Neural progenitor cell (in vitro differentiated cells): Measurements from ENCODE around the gene ZRSR2. TPM values are rescaled to one million over a fixed set of nuclear protein-coding genes. Genes with fewer than 3 reads are reported as not detected.

Experiments
- DNase-seq: peaks from one replicate; pipeline ENCODE4 v3.0.0-alpha.2; 2016; ENCODE audit warnings: low spot score
- H2AFZ ChIP-seq: fragments of 200-600 bp; sonication (generic); replicated peaks from 2 replicates; pipeline ENCODE4 v1.6.1; 2016; ENCODE audit warnings: antibody characterized with exemption
- H3F3A ChIP-seq: fragments of 200-600 bp; sonication (generic); 2 replicates; pipeline ENCODE4 v1.6.1; 2016; ENCODE audit warnings: antibody characterized with exemption, low read depth
- H3K27ac ChIP-seq: fragments of 200-600 bp; sonication (generic); 2 replicates; pipeline ENCODE4 v1.5.1; 2016; ENCODE audit warnings: mild to moderate bottlenecking
- H3K27me3 ChIP-seq: fragments of 200-600 bp; sonication (generic); 2 replicates; pipeline ENCODE4 v1.6.1; 2016; ENCODE audit warnings: mild to moderate bottlenecking, moderate library complexity
- H3K36me3 ChIP-seq: fragments of 200-600 bp; sonication (generic); 2 replicates; pipeline ENCODE4 v1.5.1; 2016
- H3K4me1 ChIP-seq: fragments of 200-600 bp; sonication (generic); 2 replicates; pipeline ENCODE4 v1.6.1; 2016; ENCODE audit warnings: mixed run types
- H3K4me2 ChIP-seq: fragments of 200-600 bp; sonication (generic); 2 replicates; pipeline ENCODE4 v1.6.1; 2016
- H3K4me3 ChIP-seq: fragments of 200-600 bp; sonication (generic); 2 replicates; pipeline ENCODE4 v1.5.1; 2016
- H3K79me2 ChIP-seq: fragments of 200-600 bp; sonication (generic); 2 replicates; pipeline ENCODE4 v1.6.1; 2016; ENCODE audit warnings: low read depth
- H3K9ac ChIP-seq: fragments of 200-600 bp; sonication (generic); 2 replicates; pipeline ENCODE4 v1.6.1; 2016
- H3K9me3 ChIP-seq: fragments of 200-600 bp; sonication (generic); 2 replicates; pipeline ENCODE4 v1.5.1; 2016; ENCODE audit warnings: low read depth
- H4K20me1 ChIP-seq: fragments of 200-600 bp; sonication (generic); 2 replicates; pipeline ENCODE4 v1.6.1; 2016; ENCODE audit warnings: low read depth
- H3K27ac Mint-ChIP-seq: 3 replicates; pipeline ENCODE4 v1.8.0; 2021; ENCODE audit warnings: mixed read lengths
- H3K27me3 Mint-ChIP-seq: 2 replicates; pipeline ENCODE4 v1.8.0; 2022; ENCODE audit warnings: low read depth, mild to moderate bottlenecking, inconsistent platforms, moderate library complexity, mixed read lengths; ENCODE audit not compliant: insufficient read depth
- H3K36me3 Mint-ChIP-seq: 3 replicates; pipeline ENCODE4 v1.8.0; 2021; ENCODE audit warnings: mixed read lengths
- H3K4me1 Mint-ChIP-seq: 3 replicates; pipeline ENCODE4 v1.8.0; 2021; ENCODE audit warnings: mixed read lengths
- H3K4me3 Mint-ChIP-seq: 3 replicates; pipeline ENCODE4 v1.8.0; 2021; ENCODE audit warnings: mild to moderate bottlenecking, moderate library complexity, mixed read lengths
- H3K9me3 Mint-ChIP-seq: 3 replicates; pipeline ENCODE4 v1.8.0; 2020; ENCODE audit warnings: mixed read lengths
- CTCF ChIP-seq: fragments of 200-600 bp; sonication (generic); IDR thresholded peaks from 2 replicates; pipeline ENCODE4 v1.5.1; 2017; ENCODE audit warnings: antibody characterized with exemption, mild to moderate bottlenecking
- EZH2 ChIP-seq: fragments of 200-600 bp; sonication (generic); IDR thresholded peaks from 2 replicates; pipeline ENCODE4 v1.6.1; 2017; ENCODE audit warnings: antibody characterized with exemption, mild to moderate bottlenecking, moderate library complexity
- EZH2phosphoT487 ChIP-seq: fragments of 200-600 bp; sonication (generic); IDR thresholded peaks from 2 replicates; pipeline ENCODE4 v1.6.1; 2017; ENCODE audit warnings: antibody characterized with exemption
- total RNA-seq: library from RNA; depleted of rRNA; stranded (reverse); fragments of >200 nt; gene quantifications from 2 replicates; pipeline ENCODE4 v1.2.3, GENCODE V29; 2015; ENCODE audit warnings: low replicate concordance

The ZRSR2 gene
- total RNA-seq, 1 donor from 2014 or later = 15.2 TPM

- H3K9me3 Mint-ChIP-seq = no peaks in the 10 kb centered on the region
- no peak overlapping the region for H3K4me2 ChIP-seq
- H3K79me2 ChIP-seq = no peaks in the 10 kb centered on the region
- H3K4me3 Mint-ChIP-seq = no peak overlapping the region
- no peaks in the 10 kb centered on the region for H3K36me3 ChIP-seq
- TF ChIP-seq EZH2phosphoT487 (no peak), EZH2 (no peak), CTCF (no peak)
- no peak overlapping the region for H3K27ac Mint-ChIP-seq
- H3K9ac ChIP-seq = no peak overlapping the region
- no peaks in the 10 kb centered on the region for H3K9me3 ChIP-seq
- H2AFZ ChIP-seq = no peak overlapping the region
- DNase-seq = no peak
- no peaks in the 10 kb centered on the region for H3K4me1 Mint-ChIP-seq
- no peaks in the 10 kb centered on the region for H3K27me3 Mint-ChIP-seq
- no peaks in the 10 kb centered on the region for H3K27me3 ChIP-seq
- peaks cover 17% of the 10 kb centered on the region for H3K36me3 Mint-ChIP-seq
- no peaks in the 10 kb centered on the region for H3F3A ChIP-seq
- no peak overlapping the region for H3K27ac ChIP-seq
- no peaks in the 10 kb centered on the region for H4K20me1 ChIP-seq
- H3K4me3 ChIP-seq = no peak overlapping the region
- H3K4me1 ChIP-seq = no peaks in the 10 kb centered on the region
These were observed 8.2 kb upstream of the ZRSR2 start for GRCh38 chrX:15781961-15782699.

DNA sequence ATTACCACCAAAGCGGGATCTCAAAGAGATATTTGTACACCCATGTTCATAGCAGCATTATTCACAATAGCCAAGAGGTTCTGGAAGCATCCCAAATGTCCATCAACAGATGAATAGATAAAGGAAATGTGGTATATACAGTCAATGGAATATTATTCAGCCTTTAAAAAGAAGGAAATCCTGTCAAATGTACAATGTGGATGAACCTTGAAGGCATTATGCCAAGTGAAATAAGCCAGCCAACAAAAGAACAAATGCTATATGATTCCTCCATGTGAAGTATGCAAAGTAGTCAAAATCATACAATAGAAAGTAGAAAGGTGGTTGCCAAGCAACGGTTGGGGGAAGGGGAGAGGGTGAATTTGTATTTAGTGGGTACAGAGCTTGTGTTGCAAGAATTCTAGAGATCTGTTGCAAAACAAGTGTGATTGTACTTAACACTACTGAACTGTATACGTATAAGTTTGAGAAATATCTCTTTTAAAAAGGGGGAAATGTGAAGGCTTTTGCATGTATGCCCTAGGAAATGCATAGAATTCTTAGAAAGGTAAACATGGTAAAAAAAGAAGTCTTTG, 5.0 kb upstream of the ZRSR2 start:
- Mint-ChIP-seq H3K27me3 (no peaks in the 10 kb centered on the region), H3K36me3 (peaks cover 11% of the 10 kb centered on the region), H3K9me3 (no peaks in the 10 kb centered on the region), H3K4me1 (no peaks in the 10 kb centered on the region), H3K4me3 (no peak overlapping the region), H3K27ac (no peak overlapping the region)
- TF ChIP-seq EZH2 (no peak), EZH2phosphoT487 (no peak), CTCF (no peak)
- no peak for DNase-seq
- Histone ChIP-seq H3K4me2 (no peak overlapping the region), H3F3A (no peaks in the 10 kb centered on the region), H3K27me3 (no peaks in the 10 kb centered on the region), H3K27ac (no peak overlapping the region), H4K20me1 (no peaks in the 10 kb centered on the region), H2AFZ (no peak overlapping the region), H3K4me3 (no peak overlapping the region), H3K79me2 (no peaks in the 10 kb centered on the region), H3K9me3 (no peaks in the 10 kb centered on the region), H3K36me3 (no peaks in the 10 kb centered on the region), H3K4me1 (no peaks in the 10 kb centered on the region), H3K9ac (no peak overlapping the region)

DNA sequence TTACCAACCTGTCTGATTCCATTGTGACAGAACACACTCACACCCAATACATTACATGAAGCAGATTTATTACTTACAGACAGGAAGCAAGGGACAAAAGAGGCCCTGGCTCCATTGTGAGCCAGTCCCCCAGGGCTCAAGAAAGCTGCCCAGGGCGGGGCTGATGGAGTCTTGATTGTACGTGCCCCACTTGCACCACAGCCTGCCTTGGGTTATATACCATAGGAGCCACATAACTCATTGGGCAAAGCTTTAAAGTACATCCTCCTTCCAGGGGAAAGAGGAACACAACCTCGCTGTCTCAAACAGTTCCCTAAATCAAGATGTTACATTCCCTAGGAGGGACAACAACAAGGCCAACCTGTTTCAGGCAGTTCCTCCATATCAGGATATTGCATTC, 3.4 kb upstream of the ZRSR2 start:
- Histone ChIP-seq H3K79me2 (peaks cover 13% of the 10 kb centered on the region), H2AFZ (no peak overlapping the region), H4K20me1 (no peaks in the 10 kb centered on the region), H3K9ac (no peak overlapping the region), H3K4me2 (no peak overlapping the region), H3K4me1 (no peaks in the 10 kb centered on the region), H3K9me3 (no peaks in the 10 kb centered on the region), H3K36me3 (no peaks in the 10 kb centered on the region), H3K27me3 (no peaks in the 10 kb centered on the region), H3K27ac (no peak overlapping the region), H3K4me3 (no peak overlapping the region), H3F3A (peaks cover 7% of the 10 kb centered on the region)
- H3K27me3 Mint-ChIP-seq = no peaks in the 10 kb centered on the region
- no peaks in the 10 kb centered on the region for H3K9me3 Mint-ChIP-seq
- no peaks in the 10 kb centered on the region for H3K4me1 Mint-ChIP-seq
- TF ChIP-seq EZH2 (no peak), EZH2phosphoT487 (no peak), CTCF (no peak)
- DNase-seq = no peak
- H3K4me3 Mint-ChIP-seq = no peak overlapping the region
- H3K36me3 Mint-ChIP-seq = peaks cover 8% of the 10 kb centered on the region
- H3K27ac Mint-ChIP-seq = no peak overlapping the region
